ENCODE data around the gene ADAM10.

ADAM10 gene

GRCh38 chr15:58741032-58741431 lies 8.5 kb downstream of the ADAM10 start:
- H3K9me3 ChIP-seq (ENCODE audit: control insufficient read depth, insufficient read depth, low read depth, low read length), result no peaks in the 10 kb centered on the region
- POLR2A ChIA-PET, result no interaction called here
- H3K4me1 ChIP-seq (ENCODE audit: control insufficient read depth, insufficient read depth, low read length), result peaks cover 8% of the 10 kb centered on the region
- no peak overlapping the region for H3K27ac ChIP-seq (ENCODE audit: extremely low read depth, low read depth, low read length)
- CTCF ChIA-PET, result no interaction called here
- no peaks in the 10 kb centered on the region for H3K36me3 ChIP-seq (ENCODE audit: control insufficient read depth in 2 of 2, insufficient read depth in 1 of 2, low read length in 2 of 2)
- TF ChIP-seq ZBTB10 (tag by site-specific recombination; IDR thresholded peaks at IDR 0.05) (no peak), ZNF843 (tag by site-specific recombination; IDR thresholded peaks at IDR 0.05) (no peak), ZNF112 (tag by site-specific recombination; IDR thresholded peaks at IDR 0.05) (no peak), ZNF184 (tag by site-specific recombination; IDR thresholded peaks at IDR 0.05) (no peak), ZSCAN23 (tag by site-specific recombination; IDR thresholded peaks at IDR 0.05) (no peak), ZNF654 (tag by site-specific recombination; IDR thresholded peaks at IDR 0.05; ENCODE audit: low read depth) (no peak), EGR2 (tag by site-specific recombination; IDR thresholded peaks at IDR 0.05; ENCODE audit: low read depth) (no peak), ZNF677 (tag by site-specific recombination; IDR thresholded peaks at IDR 0.05) (no peak), ZNF324 (tag by site-specific recombination; IDR thresholded peaks at IDR 0.05) (no peak), ZNF76 (tag by site-specific recombination; IDR thresholded peaks at IDR 0.05; ENCODE audit: borderline replicate concordance, low read depth) (no peak), ZNF174 (tag by site-specific recombination; IDR thresholded peaks at IDR 0.05) (no peak), ZNF544 (tag by site-specific recombination; IDR thresholded peaks at IDR 0.05) (no peak)
- H3K4me3 ChIP-seq (ENCODE audit: low read depth, low read length), result no peak overlapping the region

GRCh38 chr15:58740436-58740835 lies 9.1 kb downstream of the ADAM10 start:
- no peak overlapping the region for H3K27ac ChIP-seq (ENCODE audit: extremely low read depth, low read depth, low read length)
- POLR2A ChIA-PET, result no interaction called here
- no peaks in the 10 kb centered on the region for H3K9me3 ChIP-seq (ENCODE audit: control insufficient read depth, insufficient read depth, low read depth, low read length)
- CTCF ChIA-PET, result no interaction called here
- H3K4me3 ChIP-seq (ENCODE audit: low read depth, low read length), result no peak overlapping the region
- H3K36me3 ChIP-seq (ENCODE audit: control insufficient read depth in 2 of 2, insufficient read depth in 1 of 2, low read length in 2 of 2), result no peaks in the 10 kb centered on the region
- H3K4me1 ChIP-seq (ENCODE audit: control insufficient read depth, insufficient read depth, low read length), result peaks cover 10% of the 10 kb centered on the region
- TF ChIP-seq PRDM2 (tag by site-specific recombination; IDR thresholded peaks at IDR 0.05; ENCODE audit: borderline replicate concordance) (no peak), KLF7 (tag by site-specific recombination; IDR thresholded peaks at IDR 0.05; ENCODE audit: borderline replicate concordance) (no peak), ZNF398 (tag by site-specific recombination; IDR thresholded peaks at IDR 0.05) (no peak), ZNF639 (tag by site-specific recombination; IDR thresholded peaks at IDR 0.05) (no peak), ZNF19 (tag by site-specific recombination; IDR thresholded peaks at IDR 0.05; ENCODE audit: low read depth) (no peak), REPIN1 (tag by site-specific recombination; IDR thresholded peaks at IDR 0.05; ENCODE audit: low read depth) (no peak), ZNF391 (tag by site-specific recombination; IDR thresholded peaks at IDR 0.05; ENCODE audit: borderline replicate concordance, low read depth) (no peak), PRDM6 (tag by site-specific recombination; IDR thresholded peaks at IDR 0.05) (no peak), ATF2 (tag by site-specific recombination; IDR thresholded peaks at IDR 0.05; ENCODE audit: low read depth) (no peak)

Measured in HEK293 (cell line).